GM21786 (cell line): ENCODE data around the gene PGS1.

Source experiments
- ATAC-seq: cut with Tn5 transposase; IDR thresholded peaks from one replicate; pipeline ENCODE4 v1.9.1; 2021; ENCODE audit not compliant: unreplicated experiment

The PGS1 gene

GRCh38 chr17:78406396-78406795 is 27.9 kb downstream of the PGS1 start:
- ATAC-seq: no peak

GRCh38 chr17:78406920-78407319 is 28.5 kb downstream of the PGS1 start:
- ATAC-seq: no peak

GRCh38 chr17:78407387-78408000 is 29.0 kb downstream of the PGS1 start:
- ATAC-seq: no peak

- ATAC-seq: no peak
Observed at GRCh38 chr17:78408476-78409050, 30.1 kb downstream of the PGS1 start.

GRCh38 chr17:78409191-78409928 is 30.9 kb downstream of the PGS1 start:
- ATAC-seq: no peak

- ATAC-seq: no peak
Observed at GRCh38 chr17:78411241-78411857, 32.9 kb downstream of the PGS1 start.

- no peak for ATAC-seq
Observed at GRCh38 chr17:78412403-78412802, 34.0 kb downstream of the PGS1 start.

- no peak for ATAC-seq
Observed at GRCh38 chr17:78414178-78415162, 36.0 kb downstream of the PGS1 start.

GRCh38 chr17:78415821-78416711 is 37.6 kb downstream of the PGS1 start:
- ATAC-seq: no peak

- ATAC-seq: no peak
Observed at GRCh38 chr17:78416791-78417530, 38.5 kb downstream of the PGS1 start.

GRCh38 chr17:78417531-78417909 is 39.1 kb downstream of the PGS1 start:
- ATAC-seq: no peak

GRCh38 chr17:78418326-78419026 is 40.0 kb downstream of the PGS1 start:
- ATAC-seq: no peak

- ATAC-seq: no peak
Observed at GRCh38 chr17:78419970-78420815, 41.7 kb downstream of the PGS1 start.

GRCh38 chr17:78421084-78421533 is 42.7 kb downstream of the PGS1 start:
- ATAC-seq: no peak

- no peak for ATAC-seq
Observed at GRCh38 chr17:78421534-78422266, 43.3 kb downstream of the PGS1 start.

- no peak for ATAC-seq
Observed at GRCh38 chr17:78422267-78422605, 43.8 kb downstream of the PGS1 start.
